Peyer's patch (tissue), 4 donors: Measurements from ENCODE around the gene TPBG. TPM values are rescaled to one million over a fixed set of nuclear protein-coding genes. Genes with fewer than 3 reads are reported as not detected.

ENCODE experiments used
- DNase-seq, 3 donors: peaks; one replicate each; pipeline ENCODE4 v3.0.0-alpha.2; 2017 to 2019
- H3K27ac ChIP-seq, 4 donors: fragments of 200-600 bp; sonication (generic); one replicate each; pipeline ENCODE4 v1.5.1; 2016 to 2019
- H3K27me3 ChIP-seq, 2 donors: fragments of 200-600 bp; sonication (generic); one replicate each; pipeline ENCODE4 v1.5.1; 2019
- H3K36me3 ChIP-seq, 3 donors: fragments of 200-600 bp; sonication (generic); one replicate each; pipeline ENCODE4 v1.5.1; 2016 to 2019
- H3K4me1 ChIP-seq, 4 donors: fragments of 200-600 bp; sonication (generic); one replicate each; pipeline ENCODE4 v1.5.1; 2016 to 2019
- H3K4me3 ChIP-seq, 4 donors: fragments of 200-600 bp; sonication (generic); 1 replicate in 3 of 4; 2 replicates in 1 of 4; pipeline ENCODE4 v1.5.1; 2016 to 2019; ENCODE audit warnings: mild to moderate bottlenecking in 1 of 4
- H3K9me3 ChIP-seq, 4 donors: fragments of 200-600 bp; sonication (generic); one replicate each; pipeline ENCODE4 v1.5.1; 2016 to 2019; ENCODE audit warnings: mild to moderate bottlenecking in 1 of 4
- POLR2A ChIP-seq, 2 donors: fragments of 450-650 bp; IDR thresholded peaks; one replicate each; pipeline ENCODE4 v1.5.1; 2017; ENCODE audit warnings: antibody characterized with exemption in 2 of 2, mild to moderate bottlenecking in 2 of 2, moderate library complexity in 2 of 2
- total RNA-seq, 4 donors: library from RNA; depleted of rRNA; stranded (reverse); fragments of >200 nt; gene quantifications; one replicate each; pipeline ENCODE4 v1.1.0, GENCODE V29; 2016
- TF ChIP-seq, protein P1 (sequence below), 6 experiments: fragments of 450-650 bp in 4 of 6; fragments of 200-600 bp in 2 of 6; sonication (generic) in 1 of 6; IDR thresholded peaks; one replicate each; pipeline ENCODE4 v1.5.1; 2017 to 2019; ENCODE audit warnings: antibody characterized with exemption in 6 of 6, mild to moderate bottlenecking in 3 of 6, moderate library complexity in 1 of 6

Gene TPBG, protein sequence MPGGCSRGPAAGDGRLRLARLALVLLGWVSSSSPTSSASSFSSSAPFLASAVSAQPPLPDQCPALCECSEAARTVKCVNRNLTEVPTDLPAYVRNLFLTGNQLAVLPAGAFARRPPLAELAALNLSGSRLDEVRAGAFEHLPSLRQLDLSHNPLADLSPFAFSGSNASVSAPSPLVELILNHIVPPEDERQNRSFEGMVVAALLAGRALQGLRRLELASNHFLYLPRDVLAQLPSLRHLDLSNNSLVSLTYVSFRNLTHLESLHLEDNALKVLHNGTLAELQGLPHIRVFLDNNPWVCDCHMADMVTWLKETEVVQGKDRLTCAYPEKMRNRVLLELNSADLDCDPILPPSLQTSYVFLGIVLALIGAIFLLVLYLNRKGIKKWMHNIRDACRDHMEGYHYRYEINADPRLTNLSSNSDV
- total RNA-seq: 10 to 100 TPM in 2 of 4 donors, 1 to 10 TPM in 2; 6.8 to 14.5 (median 10.7) TPM

DNA sequence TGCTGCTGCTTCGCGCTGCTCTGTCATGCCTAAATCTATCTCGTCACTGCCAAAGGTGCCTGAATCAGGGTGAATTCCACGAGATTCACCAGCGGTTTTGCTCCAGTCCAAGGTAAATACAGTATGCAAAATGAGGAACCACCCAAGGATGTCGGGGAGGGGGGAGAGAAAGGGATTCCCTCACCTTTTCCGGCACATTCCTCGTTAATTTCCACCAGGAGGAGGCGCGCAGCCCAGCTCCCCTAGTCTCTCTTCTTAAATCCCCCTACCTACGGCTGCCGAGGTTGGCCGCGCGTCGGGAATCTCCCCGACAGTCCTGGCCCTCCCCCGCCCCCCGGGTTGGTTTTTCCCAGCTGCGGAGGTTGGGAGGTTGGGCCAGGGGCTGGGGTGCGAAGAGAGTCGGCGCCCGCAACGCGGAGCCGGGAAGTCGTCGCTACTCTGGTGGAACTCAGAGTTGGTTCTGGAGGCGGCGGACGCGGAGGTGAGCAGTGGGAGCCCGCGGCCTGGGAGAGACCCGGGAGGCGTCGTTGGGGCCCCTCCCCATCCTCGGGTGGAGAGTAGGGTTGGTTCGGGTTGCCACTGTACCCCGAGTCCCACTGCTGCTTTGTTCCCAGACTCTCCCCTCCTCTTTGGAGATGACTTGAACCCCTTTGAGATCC lies at the start of gene TPBG:
Gene TPBG (plus strand): TSS at position 390 of the 659 bp plus-strand sequence. CDS start 1,145 bp downstream, outside the sequence.
- H3K9me3 ChIP-seq: no peaks in the 10 kb centered on the region
- peak; percentile 26 to 44 for TF ChIP-seq POLR2A (IDR thresholded peaks at IDR 0.05)
- TF ChIP-seq, protein P1, sequence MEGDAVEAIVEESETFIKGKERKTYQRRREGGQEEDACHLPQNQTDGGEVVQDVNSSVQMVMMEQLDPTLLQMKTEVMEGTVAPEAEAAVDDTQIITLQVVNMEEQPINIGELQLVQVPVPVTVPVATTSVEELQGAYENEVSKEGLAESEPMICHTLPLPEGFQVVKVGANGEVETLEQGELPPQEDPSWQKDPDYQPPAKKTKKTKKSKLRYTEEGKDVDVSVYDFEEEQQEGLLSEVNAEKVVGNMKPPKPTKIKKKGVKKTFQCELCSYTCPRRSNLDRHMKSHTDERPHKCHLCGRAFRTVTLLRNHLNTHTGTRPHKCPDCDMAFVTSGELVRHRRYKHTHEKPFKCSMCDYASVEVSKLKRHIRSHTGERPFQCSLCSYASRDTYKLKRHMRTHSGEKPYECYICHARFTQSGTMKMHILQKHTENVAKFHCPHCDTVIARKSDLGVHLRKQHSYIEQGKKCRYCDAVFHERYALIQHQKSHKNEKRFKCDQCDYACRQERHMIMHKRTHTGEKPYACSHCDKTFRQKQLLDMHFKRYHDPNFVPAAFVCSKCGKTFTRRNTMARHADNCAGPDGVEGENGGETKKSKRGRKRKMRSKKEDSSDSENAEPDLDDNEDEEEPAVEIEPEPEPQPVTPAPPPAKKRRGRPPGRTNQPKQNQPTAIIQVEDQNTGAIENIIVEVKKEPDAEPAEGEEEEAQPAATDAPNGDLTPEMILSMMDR (IDR thresholded peaks at IDR 0.05): peak in 1 of 6 experiments; percentile 7
- H3K4me1 ChIP-seq: peaks cover 0 to 15% (median 5%) of the 10 kb centered on the region in 4 donors
- DNase-seq: peak in 2 of 3 donors; percentile 58 to 69
- peak within 1 kb of the TSS; percentile 44 to 88 (median 58) for H3K4me3 ChIP-seq
- H3K27me3 ChIP-seq: no peaks in the 10 kb centered on the region
- no peaks in the 10 kb centered on the region for H3K36me3 ChIP-seq
- H3K27ac ChIP-seq: peak within 1 kb of the TSS; percentile 47 to 81 (median 66)

DNA sequence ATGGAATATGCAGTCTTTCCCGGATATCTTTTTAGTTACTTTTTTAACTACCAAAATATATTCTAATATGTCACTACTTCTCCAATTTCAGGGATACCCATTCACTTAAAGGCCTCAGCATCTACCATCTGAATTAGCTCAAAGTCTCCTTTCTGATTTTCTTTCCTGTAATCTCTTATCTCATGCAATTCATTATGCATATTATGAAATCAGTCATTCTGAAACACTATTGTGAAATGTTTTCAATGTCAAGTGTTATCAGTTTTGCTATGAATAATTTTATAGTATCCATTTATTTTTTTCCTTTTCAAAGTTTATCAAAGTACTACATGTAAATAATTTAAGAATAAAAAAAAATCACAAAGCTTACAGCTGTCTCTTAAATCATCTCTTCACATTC lies 41.2 kb upstream of the TPBG start:
- Histone ChIP-seq H3K27me3 (no peaks in the 10 kb centered on the region), H3K36me3 (no peaks in the 10 kb centered on the region), H3K4me3 (no peak overlapping the region), H3K27ac (no peak overlapping the region), H3K9me3 (no peaks in the 10 kb centered on the region), H3K4me1 (no peaks in the 10 kb centered on the region)
- no peak for TF ChIP-seq POLR2A (IDR thresholded peaks at IDR 0.05)
- TF ChIP-seq, protein P1 (IDR thresholded peaks at IDR 0.05): no peak
- DNase-seq: no peak

DNA sequence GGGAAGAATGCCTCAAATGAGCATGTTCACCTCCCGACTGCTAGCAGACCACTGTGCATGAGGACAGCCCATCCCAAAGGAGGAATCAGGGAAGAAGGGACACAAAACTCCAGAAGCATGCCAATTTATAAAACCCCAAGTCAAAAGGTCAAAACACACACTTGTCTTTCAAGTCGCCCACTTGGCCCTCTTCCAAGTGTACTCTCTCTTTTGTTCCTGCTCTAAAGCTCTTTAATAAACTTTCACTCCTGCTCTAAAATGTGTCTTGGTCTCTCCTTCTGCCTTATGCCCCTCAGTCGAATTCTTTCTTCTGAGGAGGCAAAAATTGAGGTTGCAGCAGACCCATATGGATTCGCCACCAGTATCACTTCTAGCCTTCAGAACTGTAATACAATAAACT lies 33.9 kb upstream of the TPBG start:
- no peaks in the 10 kb centered on the region for H3K4me1 ChIP-seq
- TF ChIP-seq, protein P1 (IDR thresholded peaks at IDR 0.05): no peak
- TF ChIP-seq POLR2A (IDR thresholded peaks at IDR 0.05): no peak
- DNase-seq: no peak
- H3K27ac ChIP-seq: no peak overlapping the region
- H3K27me3 ChIP-seq: no peaks in the 10 kb centered on the region
- no peak overlapping the region for H3K4me3 ChIP-seq
- H3K9me3 ChIP-seq: no peaks in the 10 kb centered on the region
- no peaks in the 10 kb centered on the region for H3K36me3 ChIP-seq

DNA sequence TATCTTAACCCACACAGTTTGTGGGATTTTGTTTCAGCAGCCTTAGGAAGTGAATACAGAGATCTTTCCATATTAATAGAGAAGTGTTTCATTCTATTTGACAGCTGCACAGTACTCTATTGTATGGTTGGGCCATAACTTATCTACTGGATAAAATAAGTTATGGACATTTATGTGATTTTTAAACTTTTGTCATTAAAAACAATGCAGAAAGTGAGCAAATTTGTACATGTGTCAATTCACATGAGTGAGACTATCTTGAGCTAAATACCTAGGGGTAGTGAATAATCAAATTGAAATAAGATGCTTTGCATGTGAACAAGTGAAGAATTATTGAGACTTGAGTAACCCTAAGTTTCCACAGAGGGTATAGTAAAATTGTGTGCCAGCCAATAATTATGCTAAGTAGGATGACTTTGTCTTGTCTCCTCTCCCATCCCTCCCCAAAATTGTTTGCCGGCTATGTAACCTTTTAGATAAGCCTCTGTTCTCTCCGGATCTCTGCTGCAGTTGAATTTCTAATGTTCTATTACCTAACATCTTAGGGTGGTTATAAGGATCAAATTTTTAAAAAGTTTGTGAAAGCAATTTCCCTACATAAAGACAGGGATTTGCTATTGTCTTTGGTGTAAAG lies 33.3 kb upstream of the TPBG start:
- no peak overlapping the region for H3K4me3 ChIP-seq
- DNase-seq: no peak
- H3K27ac ChIP-seq: no peak overlapping the region
- TF ChIP-seq, protein P1 (IDR thresholded peaks at IDR 0.05): no peak
- no peak for TF ChIP-seq POLR2A (IDR thresholded peaks at IDR 0.05)
- no peaks in the 10 kb centered on the region for H3K4me1 ChIP-seq
- no peaks in the 10 kb centered on the region for H3K9me3 ChIP-seq
- no peaks in the 10 kb centered on the region for H3K36me3 ChIP-seq
- no peaks in the 10 kb centered on the region for H3K27me3 ChIP-seq

DNA sequence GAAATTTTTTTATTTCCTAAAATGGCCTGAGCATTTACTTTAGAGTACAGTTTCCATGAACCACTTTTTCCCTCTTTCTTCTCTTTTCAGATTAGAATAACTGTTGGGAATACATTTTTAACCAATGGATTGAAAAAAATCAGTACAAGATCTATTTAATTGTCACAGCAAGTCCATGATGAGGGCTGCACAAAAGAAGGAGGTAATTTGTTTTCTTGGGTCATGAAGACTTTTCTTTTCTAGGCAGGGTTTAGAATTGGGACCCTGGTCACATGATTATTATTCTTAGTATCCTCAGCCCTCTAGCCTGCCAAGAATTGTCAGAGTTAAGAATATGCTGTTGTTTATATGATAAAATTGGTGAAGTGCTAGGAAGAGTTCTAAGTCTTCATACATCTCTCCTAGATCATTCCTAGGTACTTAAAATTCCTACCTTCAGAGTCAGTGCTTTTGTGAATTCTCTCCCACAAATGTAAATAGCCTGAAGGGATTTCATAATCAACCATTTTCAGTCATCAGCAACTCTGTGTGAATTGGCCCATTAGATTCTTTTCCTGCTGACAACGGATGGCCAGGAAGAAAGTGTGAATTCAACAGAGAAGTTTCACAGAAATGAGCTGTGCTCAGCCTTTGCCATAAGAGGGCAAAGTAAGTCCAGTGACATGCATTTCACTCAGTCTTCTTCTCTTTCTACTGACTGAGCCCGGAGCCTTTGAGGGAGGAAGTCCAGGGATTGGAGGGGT lies 32.4 kb upstream of the TPBG start:
- no peak overlapping the region for H3K27ac ChIP-seq
- TF ChIP-seq POLR2A (IDR thresholded peaks at IDR 0.05): no peak
- TF ChIP-seq, protein P1 (IDR thresholded peaks at IDR 0.05): no peak
- no peak for DNase-seq
- H3K9me3 ChIP-seq: no peaks in the 10 kb centered on the region
- no peaks in the 10 kb centered on the region for H3K27me3 ChIP-seq
- no peak overlapping the region for H3K4me3 ChIP-seq
- no peaks in the 10 kb centered on the region for H3K36me3 ChIP-seq
- H3K4me1 ChIP-seq: no peaks in the 10 kb centered on the region
